ENCODE results near the gene CENPT. TPM values are rescaled to one million over a fixed set of nuclear protein-coding genes. Genes with fewer than 3 reads are reported as not detected.

The CENPT gene
- total and polyA plus RNA-seq, 2 of the 13 experiments (the other 11 are each of a cell fraction or from before 2014, with no cell fraction given) = 40.9 to 43.3 TPM

DNA sequence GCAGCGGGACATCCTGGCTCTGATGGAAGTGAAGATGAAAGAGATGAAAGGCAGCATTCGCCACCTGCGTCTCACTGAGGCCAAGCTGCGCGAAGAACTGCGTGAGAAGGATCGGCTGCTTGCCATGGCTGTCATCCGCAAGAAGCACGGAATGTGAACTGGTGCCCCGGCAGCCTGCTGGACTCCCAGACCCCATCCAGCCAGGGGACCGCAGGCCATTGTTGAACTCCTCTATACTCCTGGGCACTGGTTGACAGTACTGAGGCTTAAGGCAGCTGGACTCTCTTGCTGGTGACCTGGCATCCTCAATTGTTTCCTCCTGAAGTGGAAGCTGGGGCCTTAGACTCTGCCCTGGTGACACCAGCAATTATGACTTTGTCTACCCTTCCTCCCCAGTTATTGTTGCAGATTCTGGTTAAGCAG lies 4.1 kb downstream of the CENPT start (continued):
- no peak for TF ChIP-seq MEF2D (CRISPR knock-in tag; IDR thresholded peaks at IDR 0.05)
- no peak for TF ChIP-seq ZNF766 (CRISPR knock-in tag; IDR thresholded peaks at IDR 0.05; ENCODE audit: borderline replicate concordance)
- TF ChIP-seq MAFG (CRISPR knock-in tag; IDR thresholded peaks at IDR 0.05) = no peak
- TF ChIP-seq SALL2 (CRISPR knock-in tag; IDR thresholded peaks at IDR 0.05) = no peak
- TF ChIP-seq ZNF605 (CRISPR knock-in tag; IDR thresholded peaks at IDR 0.05) = 0 out of 2 replicates have a peak, but pooled peaks have one; percentile 1
- TF ChIP-seq IKZF1 (IDR thresholded peaks at IDR 0.05) = no peak
- TF ChIP-seq HNRNPH1 (optimal IDR thresholded peaks at IDR 0.05; ENCODE audit: low read depth, low read length) = no peak
- no peak for TF ChIP-seq SATB2 (CRISPR knock-in tag; IDR thresholded peaks at IDR 0.05)
- no peak for TF ChIP-seq SMAD9 (CRISPR knock-in tag; IDR thresholded peaks at IDR 0.05)
- TF ChIP-seq CAMTA2 (CRISPR knock-in tag; IDR thresholded peaks at IDR 0.05; ENCODE audit: borderline replicate concordance) = no peak
- TF ChIP-seq, protein P1, sequence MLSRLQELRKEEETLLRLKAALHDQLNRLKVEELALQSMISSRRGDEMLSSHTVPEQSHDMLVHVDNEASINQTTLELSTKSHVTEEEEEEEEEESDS (CRISPR knock-in tag; IDR thresholded peaks at IDR 0.05; ENCODE audit: borderline replicate concordance) = no peak
- no peak for TF ChIP-seq HDAC6 (IDR thresholded peaks at IDR 0.05; ENCODE audit: low read depth, low read length)
- 0 out of 2 replicates have a peak, but pooled peaks have one; percentile 8 for TF ChIP-seq SP4 (CRISPR knock-in tag; IDR thresholded peaks at IDR 0.05)
- TF ChIP-seq RAD51 (IDR thresholded peaks at IDR 0.05; ENCODE audit: borderline replicate concordance) = no peak
- TF ChIP-seq ZNF460 (CRISPR knock-in tag; IDR thresholded peaks at IDR 0.05; ENCODE audit: borderline replicate concordance) = no peak
- TF ChIP-seq, protein P2, sequence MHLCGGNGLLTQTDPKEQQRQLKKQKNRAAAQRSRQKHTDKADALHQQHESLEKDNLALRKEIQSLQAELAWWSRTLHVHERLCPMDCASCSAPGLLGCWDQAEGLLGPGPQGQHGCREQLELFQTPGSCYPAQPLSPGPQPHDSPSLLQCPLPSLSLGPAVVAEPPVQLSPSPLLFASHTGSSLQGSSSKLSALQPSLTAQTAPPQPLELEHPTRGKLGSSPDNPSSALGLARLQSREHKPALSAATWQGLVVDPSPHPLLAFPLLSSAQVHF (CRISPR knock-in tag; IDR thresholded peaks at IDR 0.05) = no peak
- peak; percentile 14; the same call in 1 of the 2 replicates for TF ChIP-seq TARDBP (CRISPR knock-in tag; IDR thresholded peaks at IDR 0.05)
- no peak for TF ChIP-seq SMARCE1 (IDR thresholded peaks at IDR 0.05; ENCODE audit: borderline replicate concordance)
- TF ChIP-seq ZNF326 (CRISPR knock-in tag; IDR thresholded peaks at IDR 0.05; ENCODE audit: borderline replicate concordance) = no peak
- TF ChIP-seq ZNF121 (CRISPR knock-in tag; IDR thresholded peaks at IDR 0.05) = no peak
- TF ChIP-seq SOX6 (IDR thresholded peaks at IDR 0.05) = no peak
- no peak for TF ChIP-seq SOX6 (CRISPR knock-in tag; IDR thresholded peaks at IDR 0.05)
- no peak for TF ChIP-seq BRCA1 (CRISPR knock-in tag; IDR thresholded peaks at IDR 0.05)
- TF ChIP-seq ZNF263 (CRISPR knock-in tag; IDR thresholded peaks at IDR 0.05) = 0 out of 2 replicates have a peak, but pooled peaks have one; percentile 8
- TF ChIP-seq, protein P3, sequence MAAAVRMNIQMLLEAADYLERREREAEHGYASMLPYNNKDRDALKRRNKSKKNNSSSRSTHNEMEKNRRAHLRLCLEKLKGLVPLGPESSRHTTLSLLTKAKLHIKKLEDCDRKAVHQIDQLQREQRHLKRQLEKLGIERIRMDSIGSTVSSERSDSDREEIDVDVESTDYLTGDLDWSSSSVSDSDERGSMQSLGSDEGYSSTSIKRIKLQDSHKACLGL (CRISPR knock-in tag; IDR thresholded peaks at IDR 0.05) = no peak
- TF ChIP-seq MTF2 (CRISPR knock-in tag; IDR thresholded peaks at IDR 0.05; ENCODE audit: borderline replicate concordance) = no peak
- no peak for TF ChIP-seq GABPA (IDR thresholded peaks at IDR 0.05; ENCODE audit: low read depth, low read length)
- TF ChIP-seq GABPA (CRISPR knock-in tag; IDR thresholded peaks at IDR 0.05; ENCODE audit: low read depth) = no peak
- TF ChIP-seq ZNF788 (CRISPR knock-in tag; IDR thresholded peaks at IDR 0.05; ENCODE audit: borderline replicate concordance) = 0 out of 2 replicates have a peak, but pooled peaks have one; percentile 1
- TF ChIP-seq NFE2L1 (CRISPR knock-in tag; IDR thresholded peaks at IDR 0.05; ENCODE audit: borderline replicate concordance) = no peak
- TF ChIP-seq, protein P4, sequence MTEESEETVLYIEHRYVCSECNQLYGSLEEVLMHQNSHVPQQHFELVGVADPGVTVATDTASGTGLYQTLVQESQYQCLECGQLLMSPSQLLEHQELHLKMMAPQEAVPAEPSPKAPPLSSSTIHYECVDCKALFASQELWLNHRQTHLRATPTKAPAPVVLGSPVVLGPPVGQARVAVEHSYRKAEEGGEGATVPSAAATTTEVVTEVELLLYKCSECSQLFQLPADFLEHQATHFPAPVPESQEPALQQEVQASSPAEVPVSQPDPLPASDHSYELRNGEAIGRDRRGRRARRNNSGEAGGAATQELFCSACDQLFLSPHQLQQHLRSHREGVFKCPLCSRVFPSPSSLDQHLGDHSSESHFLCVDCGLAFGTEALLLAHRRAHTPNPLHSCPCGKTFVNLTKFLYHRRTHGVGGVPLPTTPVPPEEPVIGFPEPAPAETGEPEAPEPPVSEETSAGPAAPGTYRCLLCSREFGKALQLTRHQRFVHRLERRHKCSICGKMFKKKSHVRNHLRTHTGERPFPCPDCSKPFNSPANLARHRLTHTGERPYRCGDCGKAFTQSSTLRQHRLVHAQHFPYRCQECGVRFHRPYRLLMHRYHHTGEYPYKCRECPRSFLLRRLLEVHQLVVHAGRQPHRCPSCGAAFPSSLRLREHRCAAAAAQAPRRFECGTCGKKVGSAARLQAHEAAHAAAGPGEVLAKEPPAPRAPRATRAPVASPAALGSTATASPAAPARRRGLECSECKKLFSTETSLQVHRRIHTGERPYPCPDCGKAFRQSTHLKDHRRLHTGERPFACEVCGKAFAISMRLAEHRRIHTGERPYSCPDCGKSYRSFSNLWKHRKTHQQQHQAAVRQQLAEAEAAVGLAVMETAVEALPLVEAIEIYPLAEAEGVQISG (CRISPR knock-in tag; IDR thresholded peaks at IDR 0.05) = no peak
- TF ChIP-seq ZNF713 (CRISPR knock-in tag; IDR thresholded peaks at IDR 0.05) = no peak
